HG03442 (cell line): ENCODE measurements around the gene CFAP46.
"Not testable (repeated sequence)": the region's sequence is repeated elsewhere in the genome, so short reads cannot be mapped to it uniquely, and the experiment has no call there.

Experiments
- ATAC-seq: cut with Tn5 transposase; IDR thresholded peaks from one replicate; pipeline ENCODE4 v1.9.1; 2021; ENCODE audit warnings: mild to moderate bottlenecking, moderate library complexity; ENCODE audit not compliant: unreplicated experiment

The CFAP46 gene

GRCh38 chr10:132793871-132794849, 148.2 kb downstream of the CFAP46 start:
- ATAC-seq: no peak

- ATAC-seq: no peak
These were observed 149.2 kb downstream of the CFAP46 start for GRCh38 chr10:132793213-132793612.

DNA sequence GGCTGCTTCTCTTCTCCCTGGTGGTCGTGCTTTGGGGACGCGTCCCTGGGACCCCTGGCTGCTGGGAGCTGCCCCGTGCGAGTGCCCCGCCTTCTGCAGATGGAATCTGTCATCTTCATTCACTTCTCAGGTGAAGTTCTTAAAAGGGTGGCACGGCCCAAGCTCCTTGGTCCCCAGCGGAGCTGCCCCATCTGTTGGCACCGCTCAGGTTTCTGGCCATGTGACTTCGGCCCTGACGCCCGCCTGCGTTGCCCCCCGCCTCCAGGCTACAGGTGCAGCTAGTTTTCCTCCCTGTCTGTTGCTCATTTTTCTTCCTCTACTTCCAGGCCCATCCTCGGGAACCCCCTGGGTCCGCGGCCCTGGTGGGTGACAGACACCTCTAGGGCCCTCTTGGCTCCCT, 149.6 kb downstream of the CFAP46 start:
- ATAC-seq: no peak

- ATAC-seq: not testable (repeated sequence)
These were observed 150.3 kb downstream of the CFAP46 start for GRCh38 chr10:132792099-132792498.

DNA sequence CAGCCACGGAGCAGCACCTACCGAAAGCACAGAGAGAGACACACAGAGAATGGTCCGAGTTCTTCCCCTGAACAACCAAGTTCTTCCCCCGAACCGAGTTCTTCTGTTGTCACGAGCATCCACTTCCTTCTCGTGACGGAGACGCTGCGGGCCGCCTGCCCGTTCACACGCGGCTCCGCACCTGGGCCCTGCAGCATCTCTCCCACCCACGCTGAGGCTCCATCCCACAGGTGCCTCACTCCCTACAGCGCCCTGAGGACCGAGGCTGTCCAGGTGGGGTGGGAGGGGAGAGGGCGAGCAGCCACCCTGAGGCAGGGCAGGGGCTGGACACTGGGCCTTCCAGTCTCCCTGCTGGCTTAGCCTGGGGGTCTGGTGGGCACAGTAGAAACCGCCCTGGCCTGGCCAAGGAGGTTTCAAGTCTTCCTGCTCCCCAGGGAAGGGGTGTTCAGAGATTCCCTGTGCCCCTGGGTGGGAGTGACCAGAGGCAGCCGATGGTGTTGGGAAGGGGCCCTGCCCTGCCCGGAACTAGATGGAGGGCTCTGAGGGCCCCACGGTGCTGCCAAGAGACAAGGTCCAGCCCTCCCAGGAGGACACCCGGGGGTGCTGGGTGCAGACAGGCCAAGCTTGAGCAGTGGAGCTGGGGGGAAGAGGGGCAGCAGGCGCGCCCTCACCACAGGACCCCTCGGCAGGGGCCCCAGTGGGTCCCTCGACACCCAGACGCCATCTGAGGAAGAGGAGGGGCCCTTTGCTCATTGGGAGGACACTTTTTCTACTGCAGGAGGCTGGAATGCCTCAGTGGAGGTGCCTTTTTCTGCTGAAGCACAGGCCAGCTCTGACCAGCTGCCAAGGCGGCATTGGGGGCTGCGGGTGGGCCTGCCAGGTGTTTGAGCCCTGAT, 151.2 kb downstream of the CFAP46 start:
- ATAC-seq: no peak

DNA sequence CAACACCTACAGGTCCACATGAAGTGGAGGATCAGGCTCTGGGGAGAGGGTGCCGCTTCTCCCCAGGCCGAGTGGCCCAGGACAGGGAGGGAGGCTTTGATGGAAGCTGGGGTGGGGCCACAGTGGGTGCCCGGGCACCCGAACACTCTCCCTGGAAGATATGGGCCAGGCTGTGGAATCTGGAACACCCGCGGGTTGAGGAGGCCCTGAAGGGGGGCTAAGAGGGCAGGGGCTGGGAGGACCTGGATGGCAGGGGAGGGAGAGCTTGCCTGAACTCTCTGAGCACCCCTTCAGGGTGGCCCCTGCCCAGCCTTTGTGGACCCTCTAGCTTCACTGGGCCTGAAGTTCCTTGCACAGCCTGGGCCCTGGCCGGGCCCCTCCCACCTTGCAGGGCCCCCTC, 151.9 kb downstream of the CFAP46 start:
- ATAC-seq: no peak

- ATAC-seq: no peak
These were observed 152.7 kb downstream of the CFAP46 start for GRCh38 chr10:132789659-132790148.

- ATAC-seq: no peak
These were observed 153.5 kb downstream of the CFAP46 start for GRCh38 chr10:132788831-132789219.

GRCh38 chr10:132788180-132788830, 154.1 kb downstream of the CFAP46 start:
- ATAC-seq: no peak

DNA sequence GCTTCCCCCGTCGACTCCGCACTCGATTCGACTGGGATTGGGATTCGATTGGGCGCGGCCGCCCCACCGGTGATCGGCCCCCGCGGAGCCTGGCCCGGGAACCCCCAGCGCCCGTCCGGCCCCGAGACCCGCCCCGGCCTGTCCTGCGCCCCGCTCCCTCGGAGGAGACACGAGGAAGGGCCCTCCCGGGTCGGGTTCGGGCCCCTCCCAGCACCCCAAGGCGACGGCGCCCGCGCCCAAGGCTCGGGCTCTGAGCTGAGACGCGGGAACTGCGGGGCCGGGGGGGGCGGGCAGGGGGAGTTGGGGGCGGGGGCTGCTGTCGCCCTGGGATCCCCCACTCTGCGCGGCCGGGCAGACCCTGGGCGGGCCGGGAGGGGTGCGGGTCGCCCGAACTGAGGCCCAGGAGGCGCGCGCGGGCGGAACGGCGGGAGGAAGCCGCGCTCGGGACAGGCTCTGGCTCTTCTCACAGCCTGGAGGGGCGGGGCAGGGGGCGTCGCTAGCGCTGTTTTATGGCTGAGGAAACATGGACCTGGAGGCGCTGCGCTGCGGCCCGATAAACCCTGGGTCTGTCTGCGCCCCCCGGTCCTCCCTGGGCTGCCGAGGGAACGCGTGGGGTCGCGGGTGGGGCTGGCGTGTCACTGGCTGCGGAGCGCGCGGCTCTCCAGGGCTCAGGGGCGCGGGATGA, 154.7 kb downstream of the CFAP46 start:
- ATAC-seq: no peak

DNA sequence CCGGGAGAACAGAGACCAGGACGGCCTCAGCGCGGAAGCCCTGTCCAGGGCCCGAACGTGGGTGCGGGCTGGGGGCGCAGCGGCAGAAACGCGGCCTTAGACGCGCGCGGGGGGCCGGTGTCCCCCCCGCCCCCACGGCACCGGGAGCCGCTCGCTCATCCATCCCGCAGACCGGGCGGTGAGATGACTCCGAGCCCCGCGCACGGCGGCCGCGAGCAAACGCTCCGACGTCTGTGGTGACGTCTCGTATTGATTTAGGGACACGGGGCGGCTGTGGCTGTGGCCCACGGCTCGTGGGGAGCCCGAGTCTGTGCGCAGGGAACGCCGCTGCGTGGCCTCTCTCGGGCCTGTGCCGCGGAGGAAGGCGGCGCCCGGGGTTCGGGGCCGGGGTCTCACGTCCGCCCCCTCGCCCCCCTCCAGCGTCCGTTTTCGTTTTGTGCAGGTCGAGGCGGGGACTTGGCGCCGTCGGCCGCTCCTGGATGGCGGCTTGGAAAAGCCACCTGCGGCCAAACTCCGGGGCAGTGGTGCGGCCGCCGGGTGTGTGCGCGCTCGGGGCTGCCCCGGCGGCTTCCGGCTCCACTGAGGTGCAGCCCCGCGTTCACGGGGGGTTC, 155.4 kb downstream of the CFAP46 start:
- no peak for ATAC-seq

DNA sequence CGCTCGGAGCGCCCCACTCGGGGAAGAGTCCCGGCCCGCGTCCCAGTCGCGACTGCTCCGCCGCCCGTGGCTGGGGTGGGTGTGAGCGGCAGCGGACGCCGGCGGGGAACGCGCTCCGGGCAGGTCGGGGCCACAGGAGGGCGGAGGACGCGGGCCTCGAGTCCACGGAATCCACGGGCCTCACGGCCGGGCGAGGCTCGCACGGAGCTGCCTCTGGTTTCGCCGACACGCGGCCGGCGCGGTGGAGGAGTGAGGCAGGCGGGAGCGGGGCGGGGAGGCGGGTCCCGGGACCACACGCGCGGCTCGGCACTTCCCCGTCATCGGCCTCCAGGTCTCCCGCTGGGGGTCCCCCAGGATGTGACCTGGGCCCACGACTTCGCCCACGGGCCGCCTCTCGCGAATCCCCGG, 155.9 kb downstream of the CFAP46 start:
- no peak for ATAC-seq

GRCh38 chr10:132785723-132786475, 156.5 kb downstream of the CFAP46 start, which contains the start of gene NKX6-2:
NKX6-2 (minus strand) TSS chr10:132786147; CDS start chr10:132785948, 199 bp downstream.
- no peak for ATAC-seq

- no peak for ATAC-seq
These were observed 157.3 kb downstream of the CFAP46 start for GRCh38 chr10:132784866-132785722.

- no peak for ATAC-seq
These were observed 158.2 kb downstream of the CFAP46 start for GRCh38 chr10:132783940-132784865.

DNA sequence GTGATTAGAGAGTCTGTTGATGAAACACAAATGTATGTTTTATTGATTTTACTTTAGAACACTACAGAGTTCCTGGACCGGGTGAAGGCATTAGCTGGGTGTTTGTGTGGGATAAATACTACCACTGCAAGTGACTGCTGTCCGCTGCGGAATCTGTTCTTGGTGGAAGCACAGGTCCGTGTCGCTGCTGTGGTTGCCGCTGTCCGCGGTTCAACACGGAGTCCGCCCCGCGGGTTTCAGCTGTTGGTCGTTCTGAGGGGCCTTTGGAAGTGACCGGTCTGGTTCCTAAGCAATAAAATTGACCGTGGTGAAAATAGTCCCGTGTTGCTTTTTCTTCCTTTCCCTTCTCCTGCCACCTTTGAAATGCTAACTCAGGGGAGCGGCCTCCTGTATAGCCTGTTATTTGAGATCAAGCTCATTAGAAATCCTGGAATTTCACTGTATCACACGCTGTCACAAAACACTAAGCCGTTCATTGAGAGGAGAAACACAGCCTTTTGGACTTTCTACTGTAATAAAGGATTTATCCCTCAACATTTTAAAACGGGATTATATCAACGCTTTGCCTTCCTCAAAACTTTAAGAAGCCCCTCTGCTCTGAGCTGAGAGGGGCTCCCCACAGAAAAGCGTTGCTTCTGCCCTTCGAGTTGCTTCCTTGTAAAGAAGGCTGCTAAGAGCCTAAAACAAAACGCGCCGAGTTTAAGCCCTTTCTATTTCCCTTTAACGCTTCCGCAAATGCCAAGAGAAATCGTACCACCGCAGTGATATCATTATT, 159.0 kb downstream of the CFAP46 start:
- no peak for ATAC-seq
